ENCODE measurements around the gene BHLHA15.

The BHLHA15 gene

GRCh38 chr7:98168181-98168903, 42.9 kb upstream of the BHLHA15 start:
- peak; percentile 91 for DNase-seq (ENCODE audit: low spot score)
- peak; percentile 46 for TF ChIP-seq CTCF (IDR thresholded peaks at IDR 0.05; ENCODE audit: extremely low read depth, missing control alignments)

- DNase-seq (ENCODE audit: low spot score), result no peak
These were observed 42.2 kb upstream of the BHLHA15 start for GRCh38 chr7:98168904-98169621.

GRCh38 chr7:98170966-98171365, 40.3 kb upstream of the BHLHA15 start:
- no peak for DNase-seq (ENCODE audit: low spot score)
- no peak for TF ChIP-seq CTCF (IDR thresholded peaks at IDR 0.05; ENCODE audit: extremely low read depth, missing control alignments)

More at GRCh38 chr7:98168904-98169621, 42.2 kb upstream of the BHLHA15 start:
- no peak for TF ChIP-seq CTCF (IDR thresholded peaks at IDR 0.05; ENCODE audit: extremely low read depth, missing control alignments)

- no peak for TF ChIP-seq CTCF (IDR thresholded peaks at IDR 0.05; ENCODE audit: extremely low read depth, missing control alignments)
- no peak for DNase-seq (ENCODE audit: low spot score)
These were observed 39.8 kb upstream of the BHLHA15 start for GRCh38 chr7:98171449-98171848.

GRCh38 chr7:98174334-98175259, 36.6 kb upstream of the BHLHA15 start:
- TF ChIP-seq CTCF (IDR thresholded peaks at IDR 0.05; ENCODE audit: extremely low read depth, missing control alignments), result no peak
- no peak for DNase-seq (ENCODE audit: low spot score)

GRCh38 chr7:98175260-98175940, 35.8 kb upstream of the BHLHA15 start:
- no peak for DNase-seq (ENCODE audit: low spot score)
- TF ChIP-seq CTCF (IDR thresholded peaks at IDR 0.05; ENCODE audit: extremely low read depth, missing control alignments), result no peak
